Gastrocnemius medialis (tissue), 4 donors: ENCODE data around the gene HK1.

Source experiments
- CTCF ChIP-seq, 5 experiments: fragments of 450-650 bp in 3 of 5; fragments of 200-600 bp in 2 of 5; sonication (generic) in 2 of 5; IDR thresholded peaks in 4 of 5; conservative IDR thresholded peaks in 1 of 5; 1 replicate in 4 of 5; 2 replicates in 1 of 5; pipeline ENCODE4 v1.5.1; 2016 to 2019; ENCODE audit warnings: antibody characterized with exemption in 5 of 5, mild to moderate bottlenecking in 3 of 5, moderate library complexity in 3 of 5
- POLR2A ChIP-seq, 2 donors: fragments of 450-650 bp; IDR thresholded peaks; one replicate each; pipeline ENCODE4 v1.6.1; 2017; ENCODE audit warnings: antibody characterized with exemption in 2 of 2, mild to moderate bottlenecking in 2 of 2, moderate library complexity in 2 of 2

DNA sequence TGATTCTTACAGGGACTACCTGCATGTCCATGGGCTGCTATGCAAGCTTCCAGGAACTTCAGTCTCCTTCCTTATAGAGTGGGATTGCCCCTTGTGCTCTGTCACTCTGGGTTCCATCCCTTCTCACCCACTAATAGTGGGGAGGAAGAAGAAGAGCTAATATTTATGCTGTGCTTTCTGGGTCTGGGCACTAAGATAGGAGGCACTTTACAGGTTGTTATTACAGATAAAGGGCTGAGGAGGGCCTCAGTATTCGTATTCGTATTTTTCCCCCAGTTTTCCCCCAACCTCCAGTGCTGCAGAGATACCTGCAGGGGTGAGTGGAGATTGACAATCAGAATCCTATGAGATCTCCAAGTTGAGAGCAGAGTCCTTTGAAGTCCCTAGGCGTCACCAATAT lies 14.2 kb downstream of the HK1 start:
- TF ChIP-seq POLR2A (IDR thresholded peaks at IDR 0.05) (no peak), CTCF (IDR thresholded peaks at IDR 0.05 in 4 of 5, conservative IDR thresholded peaks at IDR 0.05 in 1 of 5) (no peak)
